ENCODE results near the gene FBXO22.

The FBXO22 gene

DNA sequence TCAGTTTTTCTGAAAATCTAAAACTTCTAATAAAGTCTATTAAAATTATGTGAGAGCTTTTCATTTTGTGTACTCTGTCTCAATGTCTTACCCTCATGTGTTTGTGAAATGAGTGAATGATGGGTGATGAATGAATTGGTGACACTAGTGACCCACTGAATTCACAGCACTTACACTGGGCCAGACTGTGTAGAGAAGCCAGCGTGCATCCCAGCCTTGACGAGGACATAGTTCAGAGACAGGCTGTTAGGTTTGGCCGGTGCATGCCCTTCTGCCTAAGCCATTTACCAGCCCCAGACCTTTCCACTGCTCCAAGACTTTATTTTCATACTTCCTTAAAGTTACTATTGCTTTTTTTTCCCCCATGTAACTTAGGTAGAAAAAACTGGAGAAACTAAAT is 38.8 kb downstream of the FBXO22 start:
- in situ Hi-C loops (cut with HindIII; ENCODE audit: low sequenced_read_pairs), result no loop called here
- no peak overlapping the region for H3K4me3 ChIP-seq (ENCODE audit: low read depth, low read length)
- no peak for DNase-seq (ENCODE audit: low read depth)
- TF ChIP-seq, protein P1, sequence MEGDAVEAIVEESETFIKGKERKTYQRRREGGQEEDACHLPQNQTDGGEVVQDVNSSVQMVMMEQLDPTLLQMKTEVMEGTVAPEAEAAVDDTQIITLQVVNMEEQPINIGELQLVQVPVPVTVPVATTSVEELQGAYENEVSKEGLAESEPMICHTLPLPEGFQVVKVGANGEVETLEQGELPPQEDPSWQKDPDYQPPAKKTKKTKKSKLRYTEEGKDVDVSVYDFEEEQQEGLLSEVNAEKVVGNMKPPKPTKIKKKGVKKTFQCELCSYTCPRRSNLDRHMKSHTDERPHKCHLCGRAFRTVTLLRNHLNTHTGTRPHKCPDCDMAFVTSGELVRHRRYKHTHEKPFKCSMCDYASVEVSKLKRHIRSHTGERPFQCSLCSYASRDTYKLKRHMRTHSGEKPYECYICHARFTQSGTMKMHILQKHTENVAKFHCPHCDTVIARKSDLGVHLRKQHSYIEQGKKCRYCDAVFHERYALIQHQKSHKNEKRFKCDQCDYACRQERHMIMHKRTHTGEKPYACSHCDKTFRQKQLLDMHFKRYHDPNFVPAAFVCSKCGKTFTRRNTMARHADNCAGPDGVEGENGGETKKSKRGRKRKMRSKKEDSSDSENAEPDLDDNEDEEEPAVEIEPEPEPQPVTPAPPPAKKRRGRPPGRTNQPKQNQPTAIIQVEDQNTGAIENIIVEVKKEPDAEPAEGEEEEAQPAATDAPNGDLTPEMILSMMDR (IDR thresholded peaks at IDR 0.05; ENCODE audit: low read depth, low read length, missing control alignments), result no peak

DNA sequence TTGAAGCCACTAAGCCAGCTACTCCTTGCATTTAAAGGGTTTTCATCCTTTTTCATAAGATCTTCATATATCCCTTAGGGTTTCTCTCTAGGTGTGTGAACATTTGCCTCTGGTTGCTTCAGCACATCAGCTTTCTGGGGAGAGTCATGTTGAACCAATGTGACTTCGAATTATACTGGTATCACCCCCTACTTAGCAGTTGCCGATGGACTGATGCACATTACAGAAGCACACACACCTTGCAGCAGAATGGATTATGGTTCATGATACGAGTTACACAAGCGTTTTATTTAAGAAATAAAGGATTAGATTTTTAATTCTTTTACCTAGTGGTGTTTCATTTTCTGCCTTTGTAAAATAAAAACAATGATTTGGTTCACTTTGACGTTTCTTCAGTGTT is 39.6 kb downstream of the FBXO22 start:
- TF ChIP-seq, protein P1 (IDR thresholded peaks at IDR 0.05; ENCODE audit: low read depth, low read length, missing control alignments), result no peak
- no peak overlapping the region for H3K4me3 ChIP-seq (ENCODE audit: low read depth, low read length)
- DNase-seq (ENCODE audit: low read depth), result no peak
- in situ Hi-C loops (cut with HindIII; ENCODE audit: low sequenced_read_pairs), result no loop called here

DNA sequence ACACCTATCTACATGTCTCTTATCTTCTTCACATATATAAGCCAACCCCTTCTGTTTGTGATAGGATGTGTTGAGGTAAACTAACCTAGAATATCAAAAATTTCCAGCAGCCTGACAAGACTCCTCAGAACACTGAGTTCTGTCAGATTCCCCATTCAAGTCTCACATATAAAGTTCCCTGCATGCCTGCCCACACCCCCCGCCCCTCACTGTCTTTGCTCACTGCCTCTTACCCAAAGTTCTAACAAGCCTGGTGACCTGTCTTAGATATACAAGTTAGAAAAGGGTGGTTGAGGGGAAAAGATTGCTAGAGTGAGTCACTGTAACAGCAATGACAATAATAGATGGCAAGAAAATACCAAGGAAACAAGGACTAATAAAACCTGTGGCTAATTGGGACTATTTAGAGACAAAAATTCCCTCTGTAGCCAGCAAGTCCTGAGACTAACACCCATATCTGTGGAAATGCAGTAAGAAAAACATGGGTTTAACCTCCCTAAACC is 40.1 kb downstream of the FBXO22 start:
- no peak for DNase-seq (ENCODE audit: low read depth)
- in situ Hi-C loops (cut with HindIII; ENCODE audit: low sequenced_read_pairs), result no loop called here

DNA sequence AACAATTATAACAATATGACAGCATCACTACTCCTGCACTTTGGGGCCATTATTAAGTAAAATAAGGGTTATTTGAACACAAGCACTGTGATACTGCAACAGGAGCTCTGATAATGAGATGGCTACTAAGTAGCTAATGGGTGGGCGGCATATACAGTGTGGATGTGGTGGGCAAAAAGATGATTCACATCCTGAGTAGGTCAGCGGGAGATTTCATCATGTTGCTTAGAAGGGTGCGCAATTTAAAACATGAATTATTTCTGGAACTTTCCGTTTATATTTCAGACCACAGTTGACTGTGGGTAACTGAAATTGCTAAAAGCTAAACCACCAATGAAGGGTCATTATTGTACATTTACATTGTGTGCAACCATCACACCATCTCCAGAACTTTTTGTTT is 42.3 kb downstream of the FBXO22 start:
- in situ Hi-C loops (cut with HindIII; ENCODE audit: low sequenced_read_pairs), result loop anchor here (5.0 kb wide), 1 partner anchor 49 kb away; no protein-coding TSS in a partner anchor
- DNase-seq (ENCODE audit: low read depth), result no peak
- TF ChIP-seq, protein P1 (IDR thresholded peaks at IDR 0.05; ENCODE audit: low read depth, low read length, missing control alignments), result no peak
- no peak overlapping the region for H3K4me3 ChIP-seq (ENCODE audit: low read depth, low read length)

More for the DNA sequence above, 40.1 kb downstream of the FBXO22 start:
- H3K4me3 ChIP-seq (ENCODE audit: low read depth, low read length), result no peak overlapping the region
- TF ChIP-seq, protein P1 (IDR thresholded peaks at IDR 0.05; ENCODE audit: low read depth, low read length, missing control alignments), result no peak

DNA sequence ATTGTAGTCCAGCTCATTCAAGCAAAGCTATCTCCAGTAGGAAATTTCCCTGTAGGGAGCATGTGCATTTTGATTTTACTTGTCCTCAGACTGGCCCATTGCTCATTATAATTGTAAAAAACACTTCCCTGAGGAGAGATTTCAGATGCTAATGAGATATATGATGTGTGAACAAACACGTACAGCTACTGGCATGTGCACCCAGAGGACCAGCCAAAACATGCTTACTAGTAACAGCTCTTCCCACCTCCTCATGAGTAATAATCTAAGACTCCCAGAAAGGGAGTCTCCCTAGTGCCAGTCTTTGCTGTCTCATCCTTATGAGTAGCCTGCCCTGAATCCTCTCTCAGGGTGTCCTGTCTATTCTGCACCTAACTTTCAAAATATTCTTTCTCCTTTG is 43.4 kb downstream of the FBXO22 start:
- DNase-seq (ENCODE audit: low read depth), result no peak
- H3K4me3 ChIP-seq (ENCODE audit: low read depth, low read length), result no peak overlapping the region
- in situ Hi-C loops (cut with HindIII; ENCODE audit: low sequenced_read_pairs), result loop anchor here (5.0 kb wide), 1 partner anchor 50 kb away; no protein-coding TSS in a partner anchor
- TF ChIP-seq, protein P1 (IDR thresholded peaks at IDR 0.05; ENCODE audit: low read depth, low read length, missing control alignments), result no peak

DNA sequence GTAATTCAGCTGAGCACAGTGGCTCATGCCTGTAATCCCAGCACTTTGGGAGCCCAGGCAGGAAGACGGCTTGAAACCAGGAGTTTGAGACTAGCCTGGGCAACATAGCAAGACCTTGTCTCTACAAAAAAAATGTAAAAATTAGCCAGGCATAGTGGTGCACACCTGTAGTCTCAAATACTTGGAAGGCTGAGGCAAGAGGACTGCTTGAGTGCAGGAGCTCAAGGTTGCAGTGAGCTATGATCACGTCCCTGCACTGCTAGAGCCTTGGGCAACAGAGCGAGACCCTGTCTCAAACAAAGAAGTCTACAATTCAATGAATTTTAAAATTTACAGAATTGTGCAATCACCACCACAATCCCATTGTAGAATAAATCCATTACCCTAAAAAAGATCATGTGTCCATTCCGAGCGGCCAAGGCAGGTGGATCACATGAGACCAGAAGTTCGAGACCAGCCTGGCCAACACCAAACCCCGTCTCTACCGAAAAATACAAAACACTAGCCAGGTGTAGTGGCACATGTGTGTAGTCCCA is 45.2 kb downstream of the FBXO22 start:
- in situ Hi-C loops (cut with HindIII; ENCODE audit: low sequenced_read_pairs), result loop anchor here (5.0 kb wide), 1 partner anchor 52 kb away; no protein-coding TSS in a partner anchor
- no peak overlapping the region for H3K4me3 ChIP-seq (ENCODE audit: low read depth, low read length)
- TF ChIP-seq, protein P1 (IDR thresholded peaks at IDR 0.05; ENCODE audit: low read depth, low read length, missing control alignments), result no peak
- DNase-seq (ENCODE audit: low read depth), result no peak

All from astrocyte of the cerebellum (primary cell).